WTC11 (cell line): Measurements from ENCODE around the gene MAP3K10. TPM values are rescaled to one million over a fixed set of nuclear protein-coding genes. Genes with fewer than 3 reads are reported as not detected.

ENCODE experiments used
- ATAC-seq: fragments of 200-7000 bp; cut with Tn5 transposase; 2 replicates; pipeline ENCODE4 v1.10.0; 2021; ENCODE audit warnings: mild to moderate bottlenecking, moderate library complexity
- CTCF ChIA-PET: fragments of 300-600 bp; sonication (Branson Sonifier 250); formaldehyde crosslinking; loops from one replicate; lab custom pipeline; 2021; ENCODE audit warnings: antibody characterized with exemption; lab: Charles Lee
- POLR2A ChIA-PET: fragments of 350-600 bp; sonication (Branson Sonifier 250); formaldehyde crosslinking; loops from one replicate; lab custom pipeline; 2021; ENCODE audit warnings: antibody characterized with exemption; lab: Charles Lee
- DNase-seq: peaks from one replicate; pipeline ENCODE4 v3.0.0; 2021; ENCODE audit warnings: low spot score
- H3K27ac Mint-ChIP-seq: 2 replicates; pipeline ENCODE4 v1.8.0; 2021; ENCODE audit warnings: mixed read lengths
- H3K27me3 Mint-ChIP-seq: 2 replicates; pipeline ENCODE4 v1.8.0; 2021; ENCODE audit warnings: low read depth, mild to moderate bottlenecking, moderate library complexity, mixed read lengths
- H3K36me3 Mint-ChIP-seq: 2 replicates; pipeline ENCODE4 v1.8.0; 2021; ENCODE audit warnings: mixed read lengths
- H3K4me1 Mint-ChIP-seq: 2 replicates; pipeline ENCODE4 v1.8.0; 2022; ENCODE audit warnings: mixed read lengths
- H3K4me3 Mint-ChIP-seq: 2 replicates; pipeline ENCODE4 v1.8.0; 2021; ENCODE audit warnings: mild to moderate bottlenecking, moderate library complexity, mixed read lengths
- H3K9me3 Mint-ChIP-seq: 2 replicates; pipeline ENCODE4 v1.8.0; 2021; ENCODE audit warnings: mixed read lengths
- ATF1 ChIP-seq: sonication (generic); formaldehyde crosslinking; IDR thresholded peaks from 2 replicates; pipeline ENCODE4 v1.8.1; 2023; ENCODE audit warnings: mild to moderate bottlenecking, moderate library complexity, missing genetic modification reagents
- FOXP1 ChIP-seq: sonication (generic); formaldehyde crosslinking; IDR thresholded peaks from 2 replicates; pipeline ENCODE4 v1.8.0; 2022; ENCODE audit warnings: missing genetic modification reagents, mild to moderate bottlenecking, moderate library complexity, borderline replicate concordance
- GTF2I ChIP-seq: fragments of 250-450 bp; sonication (Bioruptor Pico); conservative IDR thresholded peaks from 2 replicates; pipeline ENCODE4 v1.4.0; 2021; ENCODE audit warnings: mild to moderate bottlenecking
- MXD4 ChIP-seq: fragments of 250-450 bp; sonication (Bioruptor Pico); IDR thresholded peaks from 2 replicates; pipeline ENCODE4 v1.8.0; 2021; ENCODE audit warnings: mild to moderate bottlenecking, moderate library complexity, borderline replicate concordance
- NR1H2 ChIP-seq: sonication (generic); formaldehyde crosslinking; IDR thresholded peaks from 2 replicates; pipeline ENCODE4 v1.9.0; 2021; ENCODE audit warnings: mild to moderate bottlenecking, moderate library complexity, missing genetic modification reagents
- SMAD4 ChIP-seq: sonication (generic); formaldehyde crosslinking; IDR thresholded peaks from 2 replicates; pipeline ENCODE4 v1.8.0; 2022; ENCODE audit warnings: mild to moderate bottlenecking, missing genetic modification reagents
- ZNF138 ChIP-seq: sonication (generic); formaldehyde crosslinking; conservative IDR thresholded peaks from 2 replicates; pipeline ENCODE4 v1.8.1; 2022; ENCODE audit warnings: mild to moderate bottlenecking, moderate library complexity, missing genetic modification reagents
- ZNF317 ChIP-seq: sonication (generic); formaldehyde crosslinking; IDR thresholded peaks from 2 replicates; pipeline ENCODE4 v1.8.1; 2023; ENCODE audit warnings: low read depth, mild to moderate bottlenecking, moderate library complexity, missing genetic modification reagents, borderline replicate concordance
- total RNA-seq: library from RNA; stranded (reverse); gene quantifications from 3 replicates; pipeline ENCODE4 v1.2.3, GENCODE V29; 2021
- TF ChIP-seq, protein P1 (sequence below): fragments of 250-450 bp; sonication (Bioruptor Pico); conservative IDR thresholded peaks from 2 replicates; pipeline ENCODE4 v1.9.0; 2021; ENCODE audit warnings: mild to moderate bottlenecking
- TF ChIP-seq, protein P2 (sequence below): fragments of 200-600 bp; IDR thresholded peaks from 2 replicates; pipeline ENCODE4 v1.8.0; 2022; ENCODE audit warnings: antibody characterized with exemption
- TF ChIP-seq, protein P3 (sequence below): sonication (generic); formaldehyde crosslinking; conservative IDR thresholded peaks from 2 replicates; pipeline ENCODE4 v1.8.1; 2023; ENCODE audit warnings: mild to moderate bottlenecking, low read depth, missing genetic modification reagents, moderate library complexity
- TF ChIP-seq, protein P4 (sequence below): sonication (generic); formaldehyde crosslinking; IDR thresholded peaks from 2 replicates; pipeline ENCODE4 v1.8.0; 2023; ENCODE audit warnings: missing genetic modification reagents, mild to moderate bottlenecking, borderline replicate concordance
- TF ChIP-seq, protein P5 (sequence below): fragments of 250-450 bp; sonication (Bioruptor Pico); IDR thresholded peaks from 2 replicates; pipeline ENCODE4 v1.9.0; 2021; ENCODE audit warnings: mild to moderate bottlenecking, borderline replicate concordance

The MAP3K10 gene
- total RNA-seq, 1 experiment from 2014 or later = 23.5 TPM

DNA sequence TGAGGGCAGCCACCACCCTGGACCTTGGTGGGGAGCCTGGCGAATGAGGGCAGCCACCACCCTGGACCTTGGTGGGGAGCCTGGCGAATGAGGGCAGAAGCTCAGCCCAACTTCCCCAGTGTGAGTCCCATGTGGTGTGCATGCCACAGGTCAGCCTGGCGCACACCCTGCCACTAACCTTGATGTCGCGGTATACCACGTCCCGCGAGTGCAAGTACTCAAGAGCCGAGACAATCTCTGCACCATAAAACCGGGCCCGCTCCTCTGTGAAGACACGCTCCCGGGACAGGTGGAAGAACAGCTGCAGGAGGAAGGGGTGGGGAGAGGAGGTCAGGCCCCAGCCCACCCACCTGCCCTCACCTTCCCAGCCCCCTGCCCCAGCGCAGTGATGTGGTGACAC, 46.6 kb downstream of the MAP3K10 start:
- TF ChIP-seq ZNF317 (CRISPR knock-in tag) (no peak), ZNF138 (no peak), ATF1 (no peak)
- TF ChIP-seq, protein P1, sequence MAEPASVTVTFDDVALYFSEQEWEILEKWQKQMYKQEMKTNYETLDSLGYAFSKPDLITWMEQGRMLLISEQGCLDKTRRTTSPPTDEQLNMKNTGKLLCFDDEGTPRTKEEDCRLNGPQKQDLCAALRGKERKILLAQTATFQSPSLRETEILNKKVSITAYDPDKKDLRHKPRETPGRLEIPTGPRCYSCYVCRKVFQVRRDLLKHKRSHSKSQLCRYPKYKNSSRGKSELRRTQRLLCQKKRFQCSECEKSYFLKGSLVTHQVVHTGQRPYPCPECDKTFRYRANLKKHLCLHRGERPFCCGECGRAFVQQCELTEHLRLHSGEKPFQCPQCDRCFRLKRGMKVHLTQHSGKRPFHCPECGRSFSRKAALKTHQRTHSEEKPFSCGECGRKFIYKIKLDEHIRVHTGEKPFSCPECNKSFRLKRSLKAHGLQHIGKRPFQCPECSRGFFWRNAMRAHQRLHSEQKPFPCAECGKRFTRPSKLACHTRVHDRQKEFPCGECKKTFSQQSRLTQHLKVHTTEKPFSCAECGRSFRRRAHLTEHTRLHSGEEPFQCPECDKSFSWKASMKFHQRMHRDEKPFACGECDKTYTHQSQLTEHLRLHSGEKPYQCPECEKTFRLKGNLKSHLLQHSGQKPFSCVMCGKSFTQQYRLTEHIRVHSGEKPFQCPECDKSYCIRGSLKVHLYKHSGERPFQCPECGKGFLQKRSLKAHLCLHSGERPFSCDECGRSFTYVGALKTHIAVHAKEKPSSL (CRISPR knock-in tag) = no peak
- TF ChIP-seq, protein P2, sequence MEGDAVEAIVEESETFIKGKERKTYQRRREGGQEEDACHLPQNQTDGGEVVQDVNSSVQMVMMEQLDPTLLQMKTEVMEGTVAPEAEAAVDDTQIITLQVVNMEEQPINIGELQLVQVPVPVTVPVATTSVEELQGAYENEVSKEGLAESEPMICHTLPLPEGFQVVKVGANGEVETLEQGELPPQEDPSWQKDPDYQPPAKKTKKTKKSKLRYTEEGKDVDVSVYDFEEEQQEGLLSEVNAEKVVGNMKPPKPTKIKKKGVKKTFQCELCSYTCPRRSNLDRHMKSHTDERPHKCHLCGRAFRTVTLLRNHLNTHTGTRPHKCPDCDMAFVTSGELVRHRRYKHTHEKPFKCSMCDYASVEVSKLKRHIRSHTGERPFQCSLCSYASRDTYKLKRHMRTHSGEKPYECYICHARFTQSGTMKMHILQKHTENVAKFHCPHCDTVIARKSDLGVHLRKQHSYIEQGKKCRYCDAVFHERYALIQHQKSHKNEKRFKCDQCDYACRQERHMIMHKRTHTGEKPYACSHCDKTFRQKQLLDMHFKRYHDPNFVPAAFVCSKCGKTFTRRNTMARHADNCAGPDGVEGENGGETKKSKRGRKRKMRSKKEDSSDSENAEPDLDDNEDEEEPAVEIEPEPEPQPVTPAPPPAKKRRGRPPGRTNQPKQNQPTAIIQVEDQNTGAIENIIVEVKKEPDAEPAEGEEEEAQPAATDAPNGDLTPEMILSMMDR = no peak
- Mint-ChIP-seq H3K4me1 (no peaks in the 10 kb centered on the region), H3K27me3 (no peaks in the 10 kb centered on the region), H3K4me3 (no peak overlapping the region), H3K9me3 (no peaks in the 10 kb centered on the region), H3K36me3 (peaks cover 27% of the 10 kb centered on the region; the same call in 1 of the 2 replicates), H3K27ac (no peak overlapping the region)
- CTCF ChIA-PET = no interaction called here
- POLR2A ChIA-PET = no interaction called here
- ATAC-seq (no peak), DNase-seq (no peak)

DNA sequence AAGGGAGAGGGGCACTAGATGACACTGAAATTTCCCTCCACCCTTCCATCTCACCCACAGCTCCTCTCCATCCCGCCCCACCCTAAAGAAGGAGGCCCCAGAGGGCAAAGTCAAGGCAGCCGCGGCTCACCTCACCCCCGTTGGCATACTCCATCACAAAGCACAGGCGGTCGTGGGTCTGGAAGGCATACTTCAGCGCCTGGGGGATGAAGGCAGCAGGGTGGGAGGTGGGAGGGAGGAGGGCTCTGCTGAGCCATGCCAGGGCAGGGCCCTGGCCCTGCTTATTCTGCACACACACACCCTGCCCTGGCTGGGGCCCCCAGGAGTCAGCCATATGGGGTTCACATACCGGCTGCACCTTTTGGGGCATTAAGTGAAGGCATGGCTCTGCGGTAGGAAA, 47.5 kb downstream of the MAP3K10 start:
- no peaks in the 10 kb centered on the region for H3K9me3 Mint-ChIP-seq
- H3K36me3 Mint-ChIP-seq = peaks cover 27% of the 10 kb centered on the region; the same call in 1 of the 2 replicates
- DNase-seq (no peak), ATAC-seq (no peak)
- ChIA-PET CTCF (no interaction called here), POLR2A (no interaction called here)
- no peak overlapping the region for H3K4me3 Mint-ChIP-seq
- no peaks in the 10 kb centered on the region for H3K27me3 Mint-ChIP-seq
- H3K27ac Mint-ChIP-seq = no peak overlapping the region
- TF ChIP-seq SMAD4 = no peak
- TF ChIP-seq, protein P3, sequence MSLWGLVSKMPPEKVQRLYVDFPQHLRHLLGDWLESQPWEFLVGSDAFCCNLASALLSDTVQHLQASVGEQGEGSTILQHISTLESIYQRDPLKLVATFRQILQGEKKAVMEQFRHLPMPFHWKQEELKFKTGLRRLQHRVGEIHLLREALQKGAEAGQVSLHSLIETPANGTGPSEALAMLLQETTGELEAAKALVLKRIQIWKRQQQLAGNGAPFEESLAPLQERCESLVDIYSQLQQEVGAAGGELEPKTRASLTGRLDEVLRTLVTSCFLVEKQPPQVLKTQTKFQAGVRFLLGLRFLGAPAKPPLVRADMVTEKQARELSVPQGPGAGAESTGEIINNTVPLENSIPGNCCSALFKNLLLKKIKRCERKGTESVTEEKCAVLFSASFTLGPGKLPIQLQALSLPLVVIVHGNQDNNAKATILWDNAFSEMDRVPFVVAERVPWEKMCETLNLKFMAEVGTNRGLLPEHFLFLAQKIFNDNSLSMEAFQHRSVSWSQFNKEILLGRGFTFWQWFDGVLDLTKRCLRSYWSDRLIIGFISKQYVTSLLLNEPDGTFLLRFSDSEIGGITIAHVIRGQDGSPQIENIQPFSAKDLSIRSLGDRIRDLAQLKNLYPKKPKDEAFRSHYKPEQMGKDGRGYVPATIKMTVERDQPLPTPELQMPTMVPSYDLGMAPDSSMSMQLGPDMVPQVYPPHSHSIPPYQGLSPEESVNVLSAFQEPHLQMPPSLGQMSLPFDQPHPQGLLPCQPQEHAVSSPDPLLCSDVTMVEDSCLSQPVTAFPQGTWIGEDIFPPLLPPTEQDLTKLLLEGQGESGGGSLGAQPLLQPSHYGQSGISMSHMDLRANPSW = no peak
- TF ChIP-seq FOXP1 = no peak
- no peak for TF ChIP-seq NR1H2 (CRISPR knock-in tag)
- TF ChIP-seq, protein P4, sequence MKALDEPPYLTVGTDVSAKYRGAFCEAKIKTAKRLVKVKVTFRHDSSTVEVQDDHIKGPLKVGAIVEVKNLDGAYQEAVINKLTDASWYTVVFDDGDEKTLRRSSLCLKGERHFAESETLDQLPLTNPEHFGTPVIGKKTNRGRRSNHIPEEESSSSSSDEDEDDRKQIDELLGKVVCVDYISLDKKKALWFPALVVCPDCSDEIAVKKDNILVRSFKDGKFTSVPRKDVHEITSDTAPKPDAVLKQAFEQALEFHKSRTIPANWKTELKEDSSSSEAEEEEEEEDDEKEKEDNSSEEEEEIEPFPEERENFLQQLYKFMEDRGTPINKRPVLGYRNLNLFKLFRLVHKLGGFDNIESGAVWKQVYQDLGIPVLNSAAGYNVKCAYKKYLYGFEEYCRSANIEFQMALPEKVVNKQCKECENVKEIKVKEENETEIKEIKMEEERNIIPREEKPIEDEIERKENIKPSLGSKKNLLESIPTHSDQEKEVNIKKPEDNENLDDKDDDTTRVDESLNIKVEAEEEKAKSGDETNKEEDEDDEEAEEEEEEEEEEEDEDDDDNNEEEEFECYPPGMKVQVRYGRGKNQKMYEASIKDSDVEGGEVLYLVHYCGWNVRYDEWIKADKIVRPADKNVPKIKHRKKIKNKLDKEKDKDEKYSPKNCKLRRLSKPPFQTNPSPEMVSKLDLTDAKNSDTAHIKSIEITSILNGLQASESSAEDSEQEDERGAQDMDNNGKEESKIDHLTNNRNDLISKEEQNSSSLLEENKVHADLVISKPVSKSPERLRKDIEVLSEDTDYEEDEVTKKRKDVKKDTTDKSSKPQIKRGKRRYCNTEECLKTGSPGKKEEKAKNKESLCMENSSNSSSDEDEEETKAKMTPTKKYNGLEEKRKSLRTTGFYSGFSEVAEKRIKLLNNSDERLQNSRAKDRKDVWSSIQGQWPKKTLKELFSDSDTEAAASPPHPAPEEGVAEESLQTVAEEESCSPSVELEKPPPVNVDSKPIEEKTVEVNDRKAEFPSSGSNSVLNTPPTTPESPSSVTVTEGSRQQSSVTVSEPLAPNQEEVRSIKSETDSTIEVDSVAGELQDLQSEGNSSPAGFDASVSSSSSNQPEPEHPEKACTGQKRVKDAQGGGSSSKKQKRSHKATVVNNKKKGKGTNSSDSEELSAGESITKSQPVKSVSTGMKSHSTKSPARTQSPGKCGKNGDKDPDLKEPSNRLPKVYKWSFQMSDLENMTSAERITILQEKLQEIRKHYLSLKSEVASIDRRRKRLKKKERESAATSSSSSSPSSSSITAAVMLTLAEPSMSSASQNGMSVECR = no peak
- TF ChIP-seq GTF2I (CRISPR knock-in tag) = no peak
- no peak for TF ChIP-seq MXD4 (CRISPR knock-in tag)
- TF ChIP-seq, protein P5, sequence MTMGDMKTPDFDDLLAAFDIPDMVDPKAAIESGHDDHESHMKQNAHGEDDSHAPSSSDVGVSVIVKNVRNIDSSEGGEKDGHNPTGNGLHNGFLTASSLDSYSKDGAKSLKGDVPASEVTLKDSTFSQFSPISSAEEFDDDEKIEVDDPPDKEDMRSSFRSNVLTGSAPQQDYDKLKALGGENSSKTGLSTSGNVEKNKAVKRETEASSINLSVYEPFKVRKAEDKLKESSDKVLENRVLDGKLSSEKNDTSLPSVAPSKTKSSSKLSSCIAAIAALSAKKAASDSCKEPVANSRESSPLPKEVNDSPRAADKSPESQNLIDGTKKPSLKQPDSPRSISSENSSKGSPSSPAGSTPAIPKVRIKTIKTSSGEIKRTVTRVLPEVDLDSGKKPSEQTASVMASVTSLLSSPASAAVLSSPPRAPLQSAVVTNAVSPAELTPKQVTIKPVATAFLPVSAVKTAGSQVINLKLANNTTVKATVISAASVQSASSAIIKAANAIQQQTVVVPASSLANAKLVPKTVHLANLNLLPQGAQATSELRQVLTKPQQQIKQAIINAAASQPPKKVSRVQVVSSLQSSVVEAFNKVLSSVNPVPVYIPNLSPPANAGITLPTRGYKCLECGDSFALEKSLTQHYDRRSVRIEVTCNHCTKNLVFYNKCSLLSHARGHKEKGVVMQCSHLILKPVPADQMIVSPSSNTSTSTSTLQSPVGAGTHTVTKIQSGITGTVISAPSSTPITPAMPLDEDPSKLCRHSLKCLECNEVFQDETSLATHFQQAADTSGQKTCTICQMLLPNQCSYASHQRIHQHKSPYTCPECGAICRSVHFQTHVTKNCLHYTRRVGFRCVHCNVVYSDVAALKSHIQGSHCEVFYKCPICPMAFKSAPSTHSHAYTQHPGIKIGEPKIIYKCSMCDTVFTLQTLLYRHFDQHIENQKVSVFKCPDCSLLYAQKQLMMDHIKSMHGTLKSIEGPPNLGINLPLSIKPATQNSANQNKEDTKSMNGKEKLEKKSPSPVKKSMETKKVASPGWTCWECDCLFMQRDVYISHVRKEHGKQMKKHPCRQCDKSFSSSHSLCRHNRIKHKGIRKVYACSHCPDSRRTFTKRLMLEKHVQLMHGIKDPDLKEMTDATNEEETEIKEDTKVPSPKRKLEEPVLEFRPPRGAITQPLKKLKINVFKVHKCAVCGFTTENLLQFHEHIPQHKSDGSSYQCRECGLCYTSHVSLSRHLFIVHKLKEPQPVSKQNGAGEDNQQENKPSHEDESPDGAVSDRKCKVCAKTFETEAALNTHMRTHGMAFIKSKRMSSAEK = no peak
- H3K4me1 Mint-ChIP-seq = no peaks in the 10 kb centered on the region
